ENCODE results near the gene GRAMD2A.

The GRAMD2A gene

GRCh38 chr15:72197460-72198355 lies at the start of gene GRAMD2A:
GRAMD2A (minus strand) TSS chr15:72197787.
- DNase-seq, result peak; percentile 73

DNA sequence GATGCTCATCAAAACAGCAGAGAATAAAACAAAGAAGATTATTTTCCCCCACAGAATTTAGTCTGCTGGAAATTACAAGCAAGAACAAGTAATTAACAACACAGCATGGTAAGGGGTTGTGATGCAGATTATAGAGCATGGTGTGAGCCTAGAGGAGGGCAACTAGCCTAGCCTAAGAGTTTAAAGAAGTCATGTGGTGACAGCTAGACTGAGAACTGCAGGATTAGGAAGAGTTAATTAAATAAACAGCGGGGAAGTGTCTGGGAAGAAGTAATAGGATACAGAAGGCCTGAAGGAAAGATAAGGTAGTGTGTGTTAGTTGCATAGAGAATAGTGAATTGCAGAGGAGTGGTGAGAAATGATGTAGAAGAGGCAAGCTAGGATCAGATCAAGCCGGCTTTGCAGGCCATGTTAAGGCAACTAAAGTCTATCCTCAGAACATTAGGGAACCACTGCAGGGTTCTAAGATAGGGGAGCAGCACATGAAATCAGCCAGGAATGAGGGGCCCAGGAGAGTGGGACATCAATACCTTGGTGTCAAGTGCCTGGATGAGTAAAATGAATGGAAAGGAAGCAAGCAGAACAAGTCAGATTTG lies 45.3 kb upstream of the GRAMD2A start:
- DNase-seq, result no peak

GRCh38 chr15:72239652-72240051 lies 42.1 kb upstream of the GRAMD2A start:
- DNase-seq, result no peak

GRCh38 chr15:72238586-72238985 lies 41.0 kb upstream of the GRAMD2A start:
- DNase-seq, result no peak

DNA sequence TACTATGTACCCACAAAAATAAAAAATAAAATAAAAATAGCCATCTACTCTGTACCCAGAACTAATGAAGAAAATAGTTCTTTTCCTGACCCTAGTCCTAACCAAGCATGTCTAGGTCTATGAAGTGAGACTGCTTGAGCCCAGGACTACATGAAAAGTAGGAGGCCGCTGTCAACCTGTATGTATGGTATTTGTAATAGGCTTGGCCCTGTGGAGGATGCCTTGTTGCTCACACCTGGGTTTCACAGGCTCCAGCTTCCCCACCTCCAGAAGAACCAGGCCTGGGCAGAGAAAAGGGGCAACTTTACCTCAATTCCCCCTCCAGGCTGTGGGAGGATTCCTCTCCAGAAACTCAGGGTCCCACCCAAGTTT lies 40.3 kb upstream of the GRAMD2A start:
- DNase-seq, result no peak

DNA sequence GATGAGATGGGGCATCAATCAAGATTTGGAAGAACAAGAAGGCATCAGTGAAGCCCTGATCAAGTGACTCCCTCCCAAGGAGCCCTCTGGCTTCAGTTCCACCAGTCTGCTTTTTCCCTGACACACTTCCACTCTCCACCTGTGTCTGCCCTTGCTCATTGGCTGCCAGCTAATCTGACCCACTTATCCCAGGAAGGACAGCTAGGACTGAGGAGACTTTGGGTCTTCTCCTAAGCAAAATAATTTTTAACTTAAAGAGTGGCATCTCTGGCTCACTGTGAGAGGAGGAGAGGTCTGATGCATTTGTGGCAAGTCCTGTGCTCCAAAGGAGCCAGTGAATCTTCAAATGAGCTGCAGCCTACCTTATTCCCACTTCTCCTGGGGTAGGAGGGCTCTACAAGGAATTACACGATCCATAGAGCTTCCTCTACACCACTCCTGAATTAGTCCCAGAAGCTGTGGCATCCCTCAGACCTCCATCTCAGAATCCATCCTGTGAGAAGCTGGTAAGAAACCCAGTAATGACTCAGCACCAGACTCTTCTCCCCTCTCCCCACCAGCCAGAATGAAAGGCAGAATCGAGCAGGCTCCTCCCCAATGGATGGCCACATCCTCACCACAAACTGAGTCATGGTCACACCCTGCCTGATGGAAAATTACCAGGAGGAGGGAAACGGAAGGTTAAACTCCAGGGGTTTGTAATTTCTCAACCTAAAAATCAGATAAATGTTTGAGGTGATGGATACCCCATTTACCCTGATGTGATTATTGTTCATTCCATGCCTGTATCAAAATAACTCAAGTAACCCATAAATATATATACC lies 39.7 kb upstream of the GRAMD2A start:
- DNase-seq, result peak; percentile 55

GRCh38 chr15:72236381-72237003 lies 38.9 kb upstream of the GRAMD2A start:
- DNase-seq, result no peak

DNA sequence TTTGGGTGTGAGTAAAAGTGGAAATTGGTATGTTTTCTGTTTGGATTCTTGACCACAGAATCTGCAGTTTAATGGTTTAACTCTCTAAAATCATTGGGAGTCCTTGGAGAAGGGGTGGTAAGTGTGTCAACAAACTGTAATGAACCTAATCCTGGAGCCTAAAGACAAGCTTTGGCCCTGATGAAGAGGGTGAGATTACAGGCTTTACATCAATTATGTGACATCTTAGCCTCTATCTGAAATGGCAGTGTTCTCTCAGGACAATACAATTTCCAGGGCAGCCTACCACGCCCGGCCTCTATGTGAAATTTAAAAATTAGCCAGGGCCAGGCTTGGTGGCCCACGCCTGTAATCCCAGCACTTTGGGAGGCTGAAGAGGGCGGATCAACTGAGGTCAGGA lies 37.7 kb upstream of the GRAMD2A start:
- no peak for DNase-seq

GRCh38 chr15:72233769-72234168 lies 36.2 kb upstream of the GRAMD2A start:
- no peak for DNase-seq

DNA sequence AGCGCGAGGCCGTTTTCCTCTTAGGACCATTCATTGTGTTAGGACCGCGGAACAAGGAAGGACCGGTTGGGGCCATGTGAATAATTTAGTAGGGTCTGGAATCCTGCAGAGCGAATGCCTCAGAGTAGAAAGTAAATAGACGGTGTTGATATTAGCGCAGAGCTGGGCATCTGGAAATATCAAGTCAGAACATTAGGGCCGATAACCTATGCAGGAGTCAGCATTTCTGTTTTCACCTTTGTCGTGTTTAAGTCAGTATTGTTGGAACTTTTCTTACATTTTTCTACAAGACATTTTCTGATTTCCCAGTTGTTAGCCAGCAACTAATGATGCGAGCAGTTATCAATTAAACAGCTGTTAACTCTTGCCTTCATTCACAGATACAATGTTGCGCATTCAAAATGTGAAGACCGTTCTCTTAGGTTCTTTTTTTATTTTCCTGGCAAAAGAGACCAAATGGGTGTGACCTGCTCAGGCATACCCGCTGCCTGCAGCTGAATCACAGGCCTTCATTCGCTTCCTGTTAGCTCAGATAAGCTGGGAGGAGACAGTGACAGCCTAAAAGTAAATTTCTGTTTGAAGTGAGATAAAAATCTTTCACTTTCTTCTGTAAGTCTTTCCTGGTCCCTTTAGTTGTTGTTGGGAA lies 34.4 kb upstream of the GRAMD2A start:
- DNase-seq, result no peak

DNA sequence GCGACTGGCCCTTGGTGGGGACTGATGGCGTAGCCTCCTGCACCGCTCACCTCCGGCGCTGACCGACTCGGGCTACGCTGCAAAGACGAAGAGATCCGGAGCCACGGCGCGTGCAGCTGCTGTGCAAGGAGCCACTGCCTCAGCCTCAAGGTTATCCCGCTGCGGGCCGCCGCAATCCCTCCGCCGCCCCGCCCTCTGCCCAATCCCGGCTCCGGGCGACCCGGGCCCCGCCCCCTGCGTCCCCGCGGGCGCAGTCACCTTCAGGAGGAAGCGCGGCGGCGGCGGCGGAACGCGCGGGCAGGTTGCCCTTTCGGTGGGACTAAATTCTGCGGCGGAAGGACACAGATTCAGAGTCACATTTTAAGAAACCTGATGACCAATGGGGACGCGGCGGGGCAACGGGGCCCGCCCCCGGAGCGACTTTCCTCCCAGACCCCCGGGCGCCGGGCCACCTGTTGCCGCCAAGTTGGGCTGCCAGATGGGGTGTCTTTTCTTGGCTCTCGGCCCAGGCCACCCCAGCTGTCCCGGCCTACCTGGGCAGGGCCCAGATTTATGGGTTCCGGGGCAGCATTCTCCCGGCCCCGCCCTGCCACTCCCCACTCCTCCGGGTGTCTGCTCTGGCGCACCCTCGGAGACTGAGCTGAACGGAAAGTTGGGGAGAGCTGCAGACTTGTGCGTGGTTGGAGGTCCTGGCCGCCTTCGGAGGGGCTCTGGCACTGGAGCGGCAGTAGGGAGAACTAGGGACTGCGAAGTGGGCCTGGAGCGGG lies 33.7 kb upstream of the GRAMD2A start, which contains the start of gene PKM:
Gene PKM (minus strand): TSS at position 125 of the 767 bp plus-strand sequence. CDS start 12,093 bp downstream, outside the sequence.
- peak; percentile 95 for DNase-seq

- peak; percentile 96 for DNase-seq
These were observed 32.8 kb upstream of the GRAMD2A start for GRCh38 chr15:72230197-72231065.

GRCh38 chr15:72229947-72230196 lies 32.3 kb upstream of the GRAMD2A start:
- DNase-seq, result no peak

DNA sequence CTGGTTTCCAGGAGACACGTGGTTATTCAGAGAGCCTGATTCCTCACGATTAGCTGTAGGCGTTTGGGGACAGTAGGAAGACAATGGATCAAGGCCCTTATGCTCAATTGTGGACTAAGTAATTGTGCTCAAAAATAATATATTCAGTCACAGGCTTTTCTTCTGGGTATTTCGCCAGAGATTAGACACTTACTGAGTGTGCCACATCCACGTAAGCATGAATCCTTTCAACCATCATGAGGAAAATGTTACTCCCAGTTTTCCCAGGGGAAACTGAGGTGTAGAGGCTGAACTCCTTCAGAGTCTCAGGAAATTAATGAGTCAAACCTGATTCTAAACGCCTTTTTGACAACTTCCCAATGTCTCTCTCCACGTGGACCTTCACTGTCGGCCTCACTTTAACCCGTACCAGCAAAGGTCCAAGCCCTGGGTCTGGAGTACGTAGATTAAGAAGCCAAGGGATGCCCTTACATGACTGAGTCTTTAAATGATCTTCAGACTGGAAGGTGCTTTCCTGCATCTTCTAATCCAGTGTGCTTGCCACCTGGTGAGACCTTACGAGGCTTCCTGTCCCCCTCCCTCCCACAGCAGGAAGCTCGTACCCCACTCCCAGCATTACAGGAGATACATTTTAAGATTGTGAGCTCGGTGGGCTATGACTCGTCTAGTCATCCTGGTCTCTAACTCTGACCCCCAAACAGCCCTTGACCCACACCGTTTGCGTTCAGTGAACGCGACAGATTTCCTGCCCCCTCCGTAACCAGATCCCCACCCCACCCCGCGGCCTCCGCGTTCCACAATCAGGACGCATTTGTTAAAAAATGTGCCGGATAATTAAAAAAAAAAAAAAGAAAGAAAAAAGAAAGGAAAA lies 31.7 kb upstream of the GRAMD2A start:
- peak; percentile 47 for DNase-seq

DNA sequence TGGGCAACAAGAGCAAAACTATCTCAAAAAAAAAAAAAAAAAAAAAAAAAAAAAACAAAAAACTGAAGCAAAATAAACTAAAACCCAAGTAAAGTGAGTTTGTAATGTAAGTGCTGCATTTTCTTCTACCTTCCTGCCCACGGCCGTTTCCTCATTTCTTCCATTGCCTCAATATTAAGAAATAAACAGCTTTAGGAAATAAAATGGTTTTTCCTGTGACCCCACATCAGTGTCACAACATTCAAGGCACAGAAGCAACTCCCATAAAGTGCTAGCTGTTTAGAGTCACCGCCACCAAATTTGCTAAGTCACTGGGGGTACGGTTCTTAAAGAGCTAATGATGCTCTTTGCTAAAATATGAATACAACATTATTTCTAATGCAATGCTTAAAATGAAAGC lies 30.1 kb upstream of the GRAMD2A start:
- no peak for DNase-seq

GRCh38 chr15:72227192-72227586 lies 29.6 kb upstream of the GRAMD2A start:
- no peak for DNase-seq

GRCh38 chr15:72223278-72223677 lies 25.7 kb upstream of the GRAMD2A start:
- no peak for DNase-seq

DNA sequence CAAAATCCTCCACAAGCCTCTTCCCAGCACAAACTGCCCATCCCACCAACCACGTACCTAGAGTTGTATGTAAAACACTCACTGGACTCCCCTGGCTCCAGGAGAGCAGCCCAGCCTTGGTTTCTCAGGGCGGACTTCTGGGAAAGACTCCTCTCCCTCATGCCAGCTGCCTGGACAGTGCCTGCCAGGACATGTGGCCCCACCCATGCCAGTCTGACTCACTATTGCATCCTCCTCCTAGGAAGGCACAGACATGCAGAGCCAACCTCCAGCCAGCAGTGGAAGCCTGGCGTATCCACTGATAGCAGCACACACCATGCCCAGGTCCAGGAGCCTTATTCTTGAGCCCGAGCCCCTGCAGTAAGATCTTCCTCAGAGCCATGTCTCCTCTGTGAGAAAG lies 24.8 kb upstream of the GRAMD2A start:
- DNase-seq, result no peak

- no peak for DNase-seq
These were observed 23.1 kb upstream of the GRAMD2A start for GRCh38 chr15:72220687-72221086.

- DNase-seq, result no peak
These were observed 19.6 kb upstream of the GRAMD2A start for GRCh38 chr15:72217216-72217615.

Data from left hindlimb (tissue), 1 donor.